ENCODE data around the gene MTHFD2L. TPM values are rescaled to one million over a fixed set of nuclear protein-coding genes. Genes with fewer than 3 reads are reported as not detected.

Gene MTHFD2L
- total RNA-seq = 6.9 and 8.5 TPM in 2 replicates

DNA sequence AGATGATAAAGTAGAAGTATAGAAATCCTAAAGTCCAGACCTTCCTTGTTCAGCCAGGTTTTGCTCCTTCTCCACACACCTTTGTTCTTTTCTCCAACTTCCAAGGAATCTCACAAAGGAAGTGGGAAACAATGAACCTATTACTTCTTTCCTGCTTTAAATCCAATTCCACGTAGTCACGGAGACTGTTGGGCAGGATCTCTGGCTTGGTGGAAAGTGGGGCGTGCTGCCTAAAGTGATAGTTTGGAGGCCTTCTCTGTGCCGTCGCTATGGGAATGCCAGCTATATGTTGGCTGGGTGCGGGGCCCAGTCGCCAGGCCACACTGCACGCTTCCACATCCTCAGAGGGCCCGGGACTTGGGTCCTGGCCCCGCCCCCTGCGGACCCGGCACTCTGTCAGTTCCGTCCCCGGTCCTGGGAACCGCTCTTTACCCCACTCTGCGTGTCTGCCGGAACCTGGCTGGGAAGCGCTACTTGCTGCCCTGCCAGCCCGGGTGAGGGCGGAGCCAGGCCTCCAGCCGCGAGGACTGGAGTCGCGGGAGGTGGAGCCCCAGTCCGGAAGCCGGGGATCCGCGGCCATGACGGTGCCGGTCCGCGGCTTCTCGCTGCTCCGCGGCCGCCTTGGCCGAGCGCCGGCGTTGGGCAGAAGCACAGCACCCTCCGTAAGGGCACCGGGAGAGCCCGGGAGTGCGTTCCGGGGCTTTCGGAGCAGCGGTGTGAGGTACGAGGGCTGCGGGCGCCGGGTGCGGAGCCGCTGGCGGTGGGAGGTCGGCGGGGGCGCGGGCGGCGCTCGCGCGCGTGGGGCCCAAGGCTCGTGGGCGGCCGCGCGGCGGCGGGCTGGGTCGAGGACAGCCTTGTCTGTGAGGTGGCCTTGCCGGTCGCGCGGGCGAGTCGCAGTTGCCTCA, at the start of gene MTHFD2L:
Gene MTHFD2L, plus strand, starts transcription at position 558 of the 905 bp plus-strand sequence. Its CDS starts 21 bp downstream, at position 579.

DNA sequence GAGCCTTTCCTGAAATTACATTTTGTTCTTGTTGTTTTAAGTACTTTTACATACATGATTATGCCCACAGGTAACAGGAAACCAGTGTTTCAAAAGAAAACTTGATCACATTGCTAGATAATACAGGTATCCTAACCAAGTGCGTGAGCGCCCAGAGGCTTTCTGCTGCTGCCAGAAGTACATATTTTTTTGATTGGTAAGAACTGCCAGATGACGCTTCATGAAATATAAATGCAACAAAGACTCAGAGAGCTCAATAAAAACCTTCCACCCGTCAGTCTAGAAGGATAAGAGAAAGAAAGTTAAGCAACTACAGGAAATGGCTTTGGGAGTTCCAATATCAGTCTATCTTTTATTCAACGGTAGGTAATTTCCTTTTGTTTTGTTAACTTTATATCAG, 150.3 kb downstream of the MTHFD2L start, which contains the start of gene EPGN:
Gene EPGN, plus strand, starts transcription at position 256 of the 400 bp plus-strand sequence. Its CDS starts 64 bp downstream, at position 320.

Other genes starting within 250 kb of the MTHFD2L start
- gene PF4, start 176.1 kb upstream of the MTHFD2L start, total RNA-seq = 1.8 TPM in 1 of 2 replicates, not detected in the other
- 1.2 TPM in 1 of 2 replicates, not detected in the other for gene PPBP, start 169.9 kb upstream of the MTHFD2L start, total RNA-seq
- gene CXCL5, start 159.4 kb upstream of the MTHFD2L start, total RNA-seq = 10.9 and 144 TPM in 2 replicates
- 6.5 and 66.3 TPM in 2 replicates for gene CXCL3, start 119.4 kb upstream of the MTHFD2L start, total RNA-seq
- gene CXCL2, start 58.9 kb upstream of the MTHFD2L start, total RNA-seq = 21.5 and 22.8 TPM in 2 replicates
- gene EPGN, start 150.4 kb downstream of the MTHFD2L start, total RNA-seq = not detected in 2 replicates
- 21.5 and 126 TPM in 2 replicates for gene EREG, start 207.0 kb downstream of the MTHFD2L start, total RNA-seq